Measurements from ENCODE around the gene SRL. TPM values are rescaled to one million over a fixed set of nuclear protein-coding genes. Genes with fewer than 3 reads are reported as not detected.
"Not testable (repeated sequence)": the region's sequence is repeated elsewhere in the genome, so short reads cannot be mapped to it uniquely, and the experiment has no call there.

Gene SRL
- total and polyA plus RNA-seq, 2 of the 8 experiments (the other 6 are each of a cell fraction or from before 2014, with no cell fraction given), result 0.05 TPM; not detected in 1

- H3K4ac ChIP-seq (replicated peaks; ENCODE audit: insufficient read length, low read depth, low read length); H3K27ac ChIP-seq (ENCODE audit: low read depth, low read length); H3K56ac ChIP-seq (replicated peaks; ENCODE audit: insufficient read length, low read depth, low read length); H3K27me3 ChIP-seq (replicated peaks in 1 of 4; ENCODE audit: control insufficient read depth in 3 of 4, extremely low read depth in 1 of 4, insufficient read depth in 3 of 4, low read length in 3 of 4); POLR2A ChIA-PET (ENCODE audit: partially characterized antibody); H2AK5ac ChIP-seq (ENCODE audit: low read depth, low read length); H2BK5ac ChIP-seq (ENCODE audit: low read depth, low read length); H3K4me3 ChIP-seq (ENCODE audit: extremely low read depth in 1 of 4, insufficient read depth in 2 of 4, low read depth in 3 of 4, low read length in 4 of 4); H2AFZ ChIP-seq (ENCODE audit: low read length); H3K4me2 ChIP-seq (ENCODE audit: insufficient read depth in 1 of 2, low read depth in 2 of 2, low read length in 2 of 2); H2BK12ac ChIP-seq (ENCODE audit: low read depth, low read length); H4K5ac ChIP-seq (ENCODE audit: insufficient read length, low read depth, low read length); H2BK120ac ChIP-seq (replicated peaks; ENCODE audit: low read depth, low read length); FAIRE-seq; H3K9me3 ChIP-seq (ENCODE audit: insufficient read depth in 2 of 2, low read depth in 1 of 2, low read length in 1 of 2); H4K8ac ChIP-seq (ENCODE audit: extremely low read depth, insufficient read depth, low read length); H4K20me1 ChIP-seq (replicated peaks in 1 of 2; ENCODE audit: control insufficient read depth in 1 of 2, insufficient read depth in 2 of 2, low read length in 2 of 2); H2BK20ac ChIP-seq (ENCODE audit: low read length); H3K79me1 ChIP-seq (ENCODE audit: low read depth, low read length); H3K4me1 ChIP-seq (replicated peaks in 1 of 4; ENCODE audit: control insufficient read depth in 3 of 4, insufficient read depth in 4 of 4, low read length in 3 of 4); H3K79me2 ChIP-seq (ENCODE audit: control insufficient read depth in 1 of 2, insufficient read depth in 2 of 2, low read length in 2 of 2); H3K14ac ChIP-seq (ENCODE audit: insufficient read length); H3K23me2 ChIP-seq (ENCODE audit: low read depth, low read length); DNase-seq (ENCODE audit: low read depth in 1 of 2, low spot score in 2 of 2); H3K23ac ChIP-seq (ENCODE audit: insufficient read length); H4K91ac ChIP-seq (replicated peaks; ENCODE audit: insufficient read length, low read length); H3K9ac ChIP-seq (replicated peaks in 1 of 4; ENCODE audit: extremely low read depth in 1 of 4, low read depth in 3 of 4, low read length in 3 of 4); H2BK15ac ChIP-seq (ENCODE audit: low read length); H3K36me3 ChIP-seq (ENCODE audit: control insufficient read depth in 2 of 4, insufficient read depth in 4 of 4, low read length in 3 of 4); H3K18ac ChIP-seq (ENCODE audit: extremely low read depth, low read length): not testable (repeated sequence)
- CTCF ChIA-PET (ENCODE audit: partially characterized antibody), result interaction anchor here (1.2 kb wide), 1 partner anchor 20 kb away, joined by 3 read pairs; no protein-coding TSS in a partner anchor
- 82% methylated on average over 3 of the region's 3 CpGs; no CpG with 5 or more reads in 1 of the 2 experiments for WGBS, 2 experiments (ENCODE audit: extremely low coverage in 1 of 2, insufficient coverage in 1 of 2, insufficient read length in 1 of 2, insufficient replicate concordance in 2 of 2, low coverage in 1 of 2, low lambda C conversion rate in 2 of 2, missing lambda C conversion rate in 1 of 2)
Observed at GRCh38 chr16:4156503-4156902, 85.4 kb downstream of the SRL start.

- not testable (repeated sequence) for H2AFZ ChIP-seq (ENCODE audit: low read length); H3K27ac ChIP-seq (ENCODE audit: low read depth, low read length); H3K4me2 ChIP-seq (ENCODE audit: insufficient read depth in 1 of 2, low read depth in 2 of 2, low read length in 2 of 2); H3K36me3 ChIP-seq (ENCODE audit: control insufficient read depth in 2 of 4, insufficient read depth in 4 of 4, low read length in 3 of 4); H3K23me2 ChIP-seq (ENCODE audit: low read depth, low read length); H4K8ac ChIP-seq (ENCODE audit: extremely low read depth, insufficient read depth, low read length); H3K27me3 ChIP-seq (replicated peaks in 1 of 4; ENCODE audit: control insufficient read depth in 3 of 4, extremely low read depth in 1 of 4, insufficient read depth in 3 of 4, low read length in 3 of 4); H4K91ac ChIP-seq (replicated peaks; ENCODE audit: insufficient read length, low read length); H3K9me3 ChIP-seq (ENCODE audit: insufficient read depth in 2 of 2, low read depth in 1 of 2, low read length in 1 of 2); H3K4ac ChIP-seq (replicated peaks; ENCODE audit: insufficient read length, low read depth, low read length); H4K20me1 ChIP-seq (replicated peaks in 1 of 2; ENCODE audit: control insufficient read depth in 1 of 2, insufficient read depth in 2 of 2, low read length in 2 of 2); H3K23ac ChIP-seq (ENCODE audit: insufficient read length); H2AK5ac ChIP-seq (ENCODE audit: low read depth, low read length); H3K4me3 ChIP-seq (ENCODE audit: extremely low read depth in 1 of 4, insufficient read depth in 2 of 4, low read depth in 3 of 4, low read length in 4 of 4); H4K5ac ChIP-seq (ENCODE audit: insufficient read length, low read depth, low read length); H2BK12ac ChIP-seq (ENCODE audit: low read depth, low read length); DNase-seq (ENCODE audit: low read depth in 1 of 2, low spot score in 2 of 2); H2BK5ac ChIP-seq (ENCODE audit: low read depth, low read length); H3K4me1 ChIP-seq (replicated peaks in 1 of 4; ENCODE audit: control insufficient read depth in 3 of 4, insufficient read depth in 4 of 4, low read length in 3 of 4); H3K18ac ChIP-seq (ENCODE audit: extremely low read depth, low read length); H2BK15ac ChIP-seq (ENCODE audit: low read length); FAIRE-seq; H3K56ac ChIP-seq (replicated peaks; ENCODE audit: insufficient read length, low read depth, low read length); H3K9ac ChIP-seq (replicated peaks in 1 of 4; ENCODE audit: extremely low read depth in 1 of 4, low read depth in 3 of 4, low read length in 3 of 4); H2BK20ac ChIP-seq (ENCODE audit: low read length); H2BK120ac ChIP-seq (replicated peaks; ENCODE audit: low read depth, low read length); H3K14ac ChIP-seq (ENCODE audit: insufficient read length); H3K79me2 ChIP-seq (ENCODE audit: control insufficient read depth in 1 of 2, insufficient read depth in 2 of 2, low read length in 2 of 2); H3K79me1 ChIP-seq (ENCODE audit: low read depth, low read length)
- ChIA-PET CTCF (ENCODE audit: partially characterized antibody) (interaction anchor here (0.6 to 1.8 kb wide), 4 partner anchors 11 to 171 kb away, joined by 3 to 5 read pairs (median 3); no protein-coding TSS in a partner anchor), POLR2A (ENCODE audit: partially characterized antibody) (interaction anchor here (0.8 kb wide), 1 partner anchor 201 kb away, joined by 3 read pairs; no protein-coding TSS in a partner anchor)
- WGBS, 2 experiments (ENCODE audit: extremely low coverage in 1 of 2, insufficient coverage in 1 of 2, insufficient read length in 1 of 2, insufficient replicate concordance in 2 of 2, low coverage in 1 of 2, low lambda C conversion rate in 2 of 2, missing lambda C conversion rate in 1 of 2), result 95% methylated on average over 11 of the region's 13 CpGs; no CpG with 5 or more reads in 1 of the 2 experiments
Observed at GRCh38 chr16:4153364-4153763, 88.5 kb downstream of the SRL start.

All from H1 (cell line).